Measurements from ENCODE around the gene DNAJC5.
A peak's percentile ranks its signal among the peaks of the same experiment; 100 is the strongest.
"Not testable (repeated sequence)": the region's sequence is repeated elsewhere in the genome, so short reads cannot be mapped to it uniquely, and the experiment has no call there.

Gene DNAJC5

GRCh38 chr20:63957004-63957689, 62.2 kb downstream of the DNAJC5 start:
- DNase-seq = peak; percentile 74 to 80

- peak; percentile 66 to 72 for DNase-seq
Measured at GRCh38 chr20:63957690-63958441, 62.9 kb downstream of the DNAJC5 start.

GRCh38 chr20:63958471-63958870, 63.5 kb downstream of the DNAJC5 start:
- DNase-seq = no peak

GRCh38 chr20:63958964-63959698, 64.2 kb downstream of the DNAJC5 start:
- DNase-seq = no peak

- DNase-seq = no peak
Measured at GRCh38 chr20:63959699-63960075, 64.8 kb downstream of the DNAJC5 start.

GRCh38 chr20:63960654-63961621, 66.0 kb downstream of the DNAJC5 start:
- DNase-seq = not testable (repeated sequence)

GRCh38 chr20:63961664-63962425, 66.9 kb downstream of the DNAJC5 start:
- no peak for DNase-seq

GRCh38 chr20:63962426-63963347, 67.8 kb downstream of the DNAJC5 start:
- no peak for DNase-seq

GRCh38 chr20:63963348-63963741, 68.4 kb downstream of the DNAJC5 start:
- no peak for DNase-seq

- no peak for DNase-seq
Measured at GRCh38 chr20:63963784-63964301, 68.9 kb downstream of the DNAJC5 start.

GRCh38 chr20:63964412-63964811, 69.5 kb downstream of the DNAJC5 start:
- no peak for DNase-seq

- DNase-seq = no peak
Measured at GRCh38 chr20:63966172-63966943, 71.4 kb downstream of the DNAJC5 start.

- no peak for DNase-seq
Measured at GRCh38 chr20:63966944-63967322, 72.0 kb downstream of the DNAJC5 start.

- no peak for DNase-seq
Measured at GRCh38 chr20:63967330-63968135, 72.6 kb downstream of the DNAJC5 start.

GRCh38 chr20:63968136-63968927, 73.4 kb downstream of the DNAJC5 start:
- no peak for DNase-seq

- peak in 1 of 2 experiments; percentile 46 for DNase-seq
Measured at GRCh38 chr20:63968928-63969760, 74.2 kb downstream of the DNAJC5 start.

Measured in activated CD4-positive, alpha-beta T cell treated with anti-CD3 and anti-CD28 coated beads, Interleukin-2, amount 50 U/mL, for 48 hours (primary cell).